ENCODE data around the gene ATP5MC3. TPM values are rescaled to one million over a fixed set of nuclear protein-coding genes. Genes with fewer than 3 reads are reported as not detected.

ATP5MC3 gene
- polyA plus RNA-seq, 1 donor from 2014 or later = 303 TPM

GRCh38 chr2:175136334-175137215 lies 44.9 kb downstream of the ATP5MC3 start:
- Histone ChIP-seq H4K20me1 (ENCODE audit: insufficient read depth) (no peaks in the 10 kb centered on the region), H3K27me3 (ENCODE audit: insufficient read depth, low read depth, low read length) (no peaks in the 10 kb centered on the region), H3K4me3 (ENCODE audit: low read length) (no peak overlapping the region)

DNA sequence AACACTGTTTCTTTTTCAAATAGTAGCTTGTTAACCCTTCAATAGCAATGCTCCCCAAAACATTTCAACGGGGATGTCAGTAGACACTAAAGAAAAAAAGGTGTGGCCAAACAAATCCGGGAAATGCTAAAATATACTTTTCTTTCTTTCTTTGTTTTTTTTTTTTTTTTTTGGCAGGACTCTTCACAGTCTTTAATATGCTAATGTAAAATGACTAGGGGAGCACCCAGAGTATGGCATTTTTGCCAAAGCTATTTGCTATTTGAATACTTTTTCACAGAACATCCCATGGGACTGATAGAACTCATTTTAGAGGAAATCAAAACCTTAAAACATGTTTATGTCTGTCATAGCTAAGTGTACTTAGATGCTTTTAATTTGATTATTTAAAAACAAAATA lies 45.6 kb downstream of the ATP5MC3 start:
- Histone ChIP-seq H3K27ac (ENCODE audit: low read length) (no peak overlapping the region), H3K79me2 (replicated peaks; ENCODE audit: insufficient read depth, low read length) (peaks cover 43% of the 10 kb centered on the region), H3F3A (ENCODE audit: insufficient read depth, low read length, poor library complexity, severe bottlenecking) (no peaks in the 10 kb centered on the region), H3K9me3 (ENCODE audit: low read length) (no peaks in the 10 kb centered on the region), H3K9me2 (ENCODE audit: insufficient read depth, low read length) (no peaks in the 10 kb centered on the region), H4K20me1 (ENCODE audit: insufficient read depth) (no peaks in the 10 kb centered on the region), H2AFZ (ENCODE audit: low read depth, low read length) (no peak overlapping the region), H3K9ac (ENCODE audit: low read length) (no peak overlapping the region), H3K36me3 (ENCODE audit: insufficient read depth, low read length) (peaks cover 8% of the 10 kb centered on the region), H3K4me3 (ENCODE audit: low read length) (no peak overlapping the region), H3K27me3 (ENCODE audit: insufficient read depth, low read depth, low read length) (no peaks in the 10 kb centered on the region), H3K4me2 (ENCODE audit: low read length) (no peak overlapping the region)
- TF ChIP-seq EZH2 (IDR thresholded peaks at IDR 0.05; ENCODE audit: borderline replicate concordance, insufficient read depth, low read length, poor library complexity, severe bottlenecking) = no peak
- no peak for TF ChIP-seq EP300 (conservative IDR thresholded peaks at IDR 0.05; ENCODE audit: poor library complexity, severe bottlenecking)
- TF ChIP-seq, protein P1, sequence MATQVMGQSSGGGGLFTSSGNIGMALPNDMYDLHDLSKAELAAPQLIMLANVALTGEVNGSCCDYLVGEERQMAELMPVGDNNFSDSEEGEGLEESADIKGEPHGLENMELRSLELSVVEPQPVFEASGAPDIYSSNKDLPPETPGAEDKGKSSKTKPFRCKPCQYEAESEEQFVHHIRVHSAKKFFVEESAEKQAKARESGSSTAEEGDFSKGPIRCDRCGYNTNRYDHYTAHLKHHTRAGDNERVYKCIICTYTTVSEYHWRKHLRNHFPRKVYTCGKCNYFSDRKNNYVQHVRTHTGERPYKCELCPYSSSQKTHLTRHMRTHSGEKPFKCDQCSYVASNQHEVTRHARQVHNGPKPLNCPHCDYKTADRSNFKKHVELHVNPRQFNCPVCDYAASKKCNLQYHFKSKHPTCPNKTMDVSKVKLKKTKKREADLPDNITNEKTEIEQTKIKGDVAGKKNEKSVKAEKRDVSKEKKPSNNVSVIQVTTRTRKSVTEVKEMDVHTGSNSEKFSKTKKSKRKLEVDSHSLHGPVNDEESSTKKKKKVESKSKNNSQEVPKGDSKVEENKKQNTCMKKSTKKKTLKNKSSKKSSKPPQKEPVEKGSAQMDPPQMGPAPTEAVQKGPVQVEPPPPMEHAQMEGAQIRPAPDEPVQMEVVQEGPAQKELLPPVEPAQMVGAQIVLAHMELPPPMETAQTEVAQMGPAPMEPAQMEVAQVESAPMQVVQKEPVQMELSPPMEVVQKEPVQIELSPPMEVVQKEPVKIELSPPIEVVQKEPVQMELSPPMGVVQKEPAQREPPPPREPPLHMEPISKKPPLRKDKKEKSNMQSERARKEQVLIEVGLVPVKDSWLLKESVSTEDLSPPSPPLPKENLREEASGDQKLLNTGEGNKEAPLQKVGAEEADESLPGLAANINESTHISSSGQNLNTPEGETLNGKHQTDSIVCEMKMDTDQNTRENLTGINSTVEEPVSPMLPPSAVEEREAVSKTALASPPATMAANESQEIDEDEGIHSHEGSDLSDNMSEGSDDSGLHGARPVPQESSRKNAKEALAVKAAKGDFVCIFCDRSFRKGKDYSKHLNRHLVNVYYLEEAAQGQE (IDR thresholded peaks at IDR 0.05; ENCODE audit: borderline replicate concordance) = no peak
- TF ChIP-seq, protein P2, sequence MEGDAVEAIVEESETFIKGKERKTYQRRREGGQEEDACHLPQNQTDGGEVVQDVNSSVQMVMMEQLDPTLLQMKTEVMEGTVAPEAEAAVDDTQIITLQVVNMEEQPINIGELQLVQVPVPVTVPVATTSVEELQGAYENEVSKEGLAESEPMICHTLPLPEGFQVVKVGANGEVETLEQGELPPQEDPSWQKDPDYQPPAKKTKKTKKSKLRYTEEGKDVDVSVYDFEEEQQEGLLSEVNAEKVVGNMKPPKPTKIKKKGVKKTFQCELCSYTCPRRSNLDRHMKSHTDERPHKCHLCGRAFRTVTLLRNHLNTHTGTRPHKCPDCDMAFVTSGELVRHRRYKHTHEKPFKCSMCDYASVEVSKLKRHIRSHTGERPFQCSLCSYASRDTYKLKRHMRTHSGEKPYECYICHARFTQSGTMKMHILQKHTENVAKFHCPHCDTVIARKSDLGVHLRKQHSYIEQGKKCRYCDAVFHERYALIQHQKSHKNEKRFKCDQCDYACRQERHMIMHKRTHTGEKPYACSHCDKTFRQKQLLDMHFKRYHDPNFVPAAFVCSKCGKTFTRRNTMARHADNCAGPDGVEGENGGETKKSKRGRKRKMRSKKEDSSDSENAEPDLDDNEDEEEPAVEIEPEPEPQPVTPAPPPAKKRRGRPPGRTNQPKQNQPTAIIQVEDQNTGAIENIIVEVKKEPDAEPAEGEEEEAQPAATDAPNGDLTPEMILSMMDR (IDR thresholded peaks at IDR 0.05; ENCODE audit: poor library complexity, severe bottlenecking) = no peak
- TF ChIP-seq TAF1 (IDR thresholded peaks at IDR 0.05; ENCODE audit: low read depth) = no peak
- TF ChIP-seq RAD21 (conservative IDR thresholded peaks at IDR 0.05) = no peak
- TF ChIP-seq SMC3 (conservative IDR thresholded peaks at IDR 0.05; ENCODE audit: poor library complexity) = no peak
- TF ChIP-seq POLR2AphosphoS5 (IDR thresholded peaks at IDR 0.05) = no peak
- no peak for TF ChIP-seq MXI1 (conservative IDR thresholded peaks at IDR 0.05; ENCODE audit: poor library complexity, severe bottlenecking)

More at GRCh38 chr2:175136334-175137215, 44.9 kb downstream of the ATP5MC3 start:
- Histone ChIP-seq H3K4me2 (ENCODE audit: low read length) (no peak overlapping the region), H3K9ac (ENCODE audit: low read length) (no peak overlapping the region), H2AFZ (ENCODE audit: low read depth, low read length) (no peak overlapping the region), H3K79me2 (replicated peaks; ENCODE audit: insufficient read depth, low read length) (peaks cover 43% of the 10 kb centered on the region), H3K36me3 (ENCODE audit: insufficient read depth, low read length) (peaks cover 8% of the 10 kb centered on the region), H3K9me2 (ENCODE audit: insufficient read depth, low read length) (no peaks in the 10 kb centered on the region), H3K27ac (ENCODE audit: low read length) (no peak overlapping the region), H3F3A (ENCODE audit: insufficient read depth, low read length, poor library complexity, severe bottlenecking) (no peaks in the 10 kb centered on the region), H3K9me3 (ENCODE audit: low read length) (no peaks in the 10 kb centered on the region)
- no peak for TF ChIP-seq EP300 (conservative IDR thresholded peaks at IDR 0.05; ENCODE audit: poor library complexity, severe bottlenecking)
- no peak for TF ChIP-seq MXI1 (conservative IDR thresholded peaks at IDR 0.05; ENCODE audit: poor library complexity, severe bottlenecking)
- TF ChIP-seq SMC3 (conservative IDR thresholded peaks at IDR 0.05; ENCODE audit: poor library complexity) = no peak
- TF ChIP-seq, protein P1 (IDR thresholded peaks at IDR 0.05; ENCODE audit: borderline replicate concordance) = no peak
- TF ChIP-seq, protein P2 (IDR thresholded peaks at IDR 0.05; ENCODE audit: poor library complexity, severe bottlenecking) = no peak
- TF ChIP-seq TAF1 (IDR thresholded peaks at IDR 0.05; ENCODE audit: low read depth) = no peak
- TF ChIP-seq EZH2 (IDR thresholded peaks at IDR 0.05; ENCODE audit: borderline replicate concordance, insufficient read depth, low read length, poor library complexity, severe bottlenecking) = no peak
- no peak for TF ChIP-seq RAD21 (conservative IDR thresholded peaks at IDR 0.05)
- TF ChIP-seq POLR2AphosphoS5 (IDR thresholded peaks at IDR 0.05) = no peak
